Epithelial cell of esophagus (primary cell): ENCODE results near the gene NLRP6.
"Not testable (repeated sequence)": the region's sequence is repeated elsewhere in the genome, so short reads cannot be mapped to it uniquely, and the experiment has no call there.

Experiments used
- DNase-seq: peaks from one replicate; pipeline ENCODE4 v3.0.0; 2010; ENCODE audit warnings: low read depth
- H3K4me3 ChIP-seq: 2 replicates; pipeline ENCODE4 v1.5.1; 2011; ENCODE audit warnings: mild to moderate bottlenecking, low read length, control low read depth
- TF ChIP-seq, protein P1 (sequence below): IDR thresholded peaks from 2 replicates; pipeline ENCODE4 v1.5.1; 2011; ENCODE audit warnings: low read depth, mild to moderate bottlenecking, low read length, control low read depth, inconsistent platforms; ENCODE audit not compliant: insufficient read depth; ENCODE audit errors: missing control alignments

Gene NLRP6

DNA sequence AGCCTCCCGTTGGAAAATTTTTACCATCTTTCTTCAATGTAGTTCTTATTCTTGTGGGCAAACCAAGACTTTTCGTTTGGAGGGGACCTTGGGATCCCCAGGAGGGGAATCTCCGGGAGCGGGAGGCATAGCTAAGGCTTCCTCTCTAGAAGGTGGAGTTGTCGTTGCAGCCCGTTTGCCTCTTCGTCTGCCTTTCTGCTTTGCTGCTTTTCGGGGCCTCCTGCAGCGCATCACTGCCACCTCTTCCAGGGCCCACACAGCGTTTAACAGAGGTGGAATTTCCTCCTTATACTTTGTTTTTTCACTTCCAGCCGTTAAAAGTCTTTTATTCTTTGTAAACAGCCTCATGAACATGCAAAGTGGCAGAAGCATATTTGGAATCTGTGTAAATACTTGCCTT, 45.9 kb downstream of the NLRP6 start:
- H3K4me3 ChIP-seq = no peak overlapping the region
- TF ChIP-seq, protein P1, sequence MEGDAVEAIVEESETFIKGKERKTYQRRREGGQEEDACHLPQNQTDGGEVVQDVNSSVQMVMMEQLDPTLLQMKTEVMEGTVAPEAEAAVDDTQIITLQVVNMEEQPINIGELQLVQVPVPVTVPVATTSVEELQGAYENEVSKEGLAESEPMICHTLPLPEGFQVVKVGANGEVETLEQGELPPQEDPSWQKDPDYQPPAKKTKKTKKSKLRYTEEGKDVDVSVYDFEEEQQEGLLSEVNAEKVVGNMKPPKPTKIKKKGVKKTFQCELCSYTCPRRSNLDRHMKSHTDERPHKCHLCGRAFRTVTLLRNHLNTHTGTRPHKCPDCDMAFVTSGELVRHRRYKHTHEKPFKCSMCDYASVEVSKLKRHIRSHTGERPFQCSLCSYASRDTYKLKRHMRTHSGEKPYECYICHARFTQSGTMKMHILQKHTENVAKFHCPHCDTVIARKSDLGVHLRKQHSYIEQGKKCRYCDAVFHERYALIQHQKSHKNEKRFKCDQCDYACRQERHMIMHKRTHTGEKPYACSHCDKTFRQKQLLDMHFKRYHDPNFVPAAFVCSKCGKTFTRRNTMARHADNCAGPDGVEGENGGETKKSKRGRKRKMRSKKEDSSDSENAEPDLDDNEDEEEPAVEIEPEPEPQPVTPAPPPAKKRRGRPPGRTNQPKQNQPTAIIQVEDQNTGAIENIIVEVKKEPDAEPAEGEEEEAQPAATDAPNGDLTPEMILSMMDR = no peak
- no peak for DNase-seq

DNA sequence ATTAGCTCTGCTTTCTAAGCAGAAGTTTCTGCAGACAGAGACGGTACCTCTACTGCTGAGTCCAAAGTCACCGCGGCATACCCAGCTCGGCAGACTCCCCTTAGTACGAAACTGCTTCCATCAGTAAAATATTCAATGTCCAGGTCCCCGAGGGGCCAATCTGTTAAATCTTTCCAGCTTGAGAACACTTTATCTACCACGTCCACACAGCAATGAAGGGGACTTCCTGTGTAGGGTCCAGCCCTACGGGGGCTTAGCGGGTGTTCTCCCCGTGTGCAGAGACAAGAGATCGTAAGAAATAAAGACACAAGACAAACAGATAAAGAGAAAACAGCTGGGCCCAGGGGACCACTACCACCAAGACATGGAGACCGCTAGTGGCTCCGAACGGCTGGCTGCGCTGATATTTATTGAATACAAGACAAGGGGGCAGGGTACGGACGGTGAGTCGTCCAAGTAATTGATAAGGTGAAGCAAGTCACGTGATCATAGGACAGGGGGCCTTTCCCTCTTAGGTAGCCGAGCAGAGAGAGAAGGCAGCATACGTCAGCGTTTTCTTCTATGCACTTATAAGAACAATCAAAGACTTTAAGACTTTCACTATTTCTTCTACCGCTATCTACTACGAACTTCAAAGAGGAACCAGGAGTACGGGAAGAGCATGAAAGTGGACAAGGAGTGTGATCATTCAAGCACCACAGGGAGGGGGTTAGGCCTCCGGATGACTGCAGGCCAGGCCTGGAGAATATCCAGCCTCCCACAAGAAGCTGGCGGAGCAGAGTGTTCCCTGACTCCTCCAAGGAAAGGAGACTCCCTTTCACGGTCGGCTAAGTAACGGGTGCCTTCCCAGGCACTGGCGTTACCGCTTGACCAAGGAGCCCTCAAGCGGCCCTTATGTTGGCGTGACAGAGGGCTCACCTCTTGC, 46.6 kb downstream of the NLRP6 start:
- H3K4me3 ChIP-seq, DNase-seq: not testable (repeated sequence)

GRCh38 chr11:325796-326591, 47.8 kb downstream of the NLRP6 start:
- TF ChIP-seq, protein P1 = no peak
- no peak for DNase-seq
- H3K4me3 ChIP-seq = no peak overlapping the region

DNA sequence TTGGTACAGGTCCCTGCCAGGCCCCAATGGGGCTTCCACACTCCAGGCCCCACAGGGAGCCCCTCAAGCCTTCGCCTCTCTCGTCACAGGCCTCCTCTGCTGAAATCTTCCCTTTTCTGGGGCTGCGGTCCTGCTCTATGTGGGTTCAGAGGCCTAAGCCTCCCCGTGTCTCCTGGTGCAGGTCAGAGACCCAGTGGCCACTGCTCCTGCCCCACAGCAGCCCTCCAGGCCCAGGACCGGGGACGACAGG, 48.3 kb downstream of the NLRP6 start:
- no peak for DNase-seq
- no peak overlapping the region for H3K4me3 ChIP-seq
- TF ChIP-seq, protein P1 = no peak

- TF ChIP-seq, protein P1 = no peak
- DNase-seq = no peak
- no peak overlapping the region for H3K4me3 ChIP-seq
Measured at GRCh38 chr11:326842-327580, 48.8 kb downstream of the NLRP6 start.

DNA sequence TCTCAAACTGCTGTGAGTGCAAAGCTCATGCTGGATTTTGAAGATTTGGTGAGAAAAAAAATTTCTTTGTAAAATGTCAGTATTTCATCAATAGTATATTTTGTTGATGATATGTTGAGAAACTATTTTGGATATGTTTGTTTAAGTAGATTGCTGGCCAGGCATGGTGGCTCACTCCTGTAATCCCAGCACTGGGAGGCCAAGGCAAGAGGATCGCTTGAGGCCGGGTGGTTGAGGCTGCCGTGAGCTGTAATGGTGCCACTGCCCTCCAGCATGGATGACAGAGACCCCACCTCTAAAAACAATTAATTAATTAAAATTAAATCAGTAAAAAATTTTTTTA, 49.3 kb downstream of the NLRP6 start:
- no peak for DNase-seq
- no peak overlapping the region for H3K4me3 ChIP-seq
- TF ChIP-seq, protein P1 = no peak

GRCh38 chr11:328012-328411, 49.8 kb downstream of the NLRP6 start:
- DNase-seq = no peak
- H3K4me3 ChIP-seq = no peak overlapping the region
- TF ChIP-seq, protein P1 = no peak

DNA sequence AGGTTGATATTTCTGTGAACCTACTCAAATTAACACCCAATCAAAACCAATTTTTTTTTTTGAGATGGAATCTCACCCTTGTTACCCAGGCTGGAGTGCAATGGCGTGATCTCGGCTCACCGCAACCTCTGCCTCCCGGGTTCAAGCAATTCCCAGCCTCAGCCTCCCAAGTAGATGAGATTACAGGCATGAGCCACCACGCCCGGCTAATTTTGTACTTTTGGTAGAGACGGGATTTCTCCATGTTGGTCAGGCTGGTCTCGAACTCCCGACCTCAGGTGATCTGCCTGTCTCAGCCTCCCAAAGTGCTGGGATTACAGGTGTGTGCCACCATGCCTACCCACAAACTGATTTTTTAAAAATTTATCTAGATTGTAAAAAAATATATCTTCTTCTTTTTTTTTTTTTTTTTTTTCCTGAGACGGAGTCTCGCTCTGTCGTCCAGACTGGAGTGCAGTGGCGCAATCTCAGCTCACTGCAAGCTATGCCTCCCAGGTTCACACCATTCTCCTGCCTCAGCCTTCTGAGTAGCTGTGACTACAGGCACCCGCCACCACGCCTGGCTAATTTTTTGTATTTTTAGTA, 50.4 kb downstream of the NLRP6 start:
- not testable (repeated sequence) for H3K4me3 ChIP-seq

More for the DNA sequence above, 50.4 kb downstream of the NLRP6 start:
- not testable (repeated sequence) for DNase-seq
